MM.1S (cell line): ENCODE results near the gene PLEKHG5.

Experiments used
- DNase-seq: peaks from one replicate; pipeline ENCODE4 v3.0.0-alpha.2; 2015
- H2AFZ ChIP-seq: fragments of 300-600 bp; sonication (generic); 2 replicates; pipeline ENCODE4 v1.6.0; 2016; ENCODE audit warnings: antibody characterized with exemption, low read length
- H3F3A ChIP-seq: fragments of 300-600 bp; sonication (generic); 2 replicates; pipeline ENCODE4 v1.6.1; 2016; ENCODE audit warnings: mild to moderate bottlenecking, antibody characterized with exemption, low read length, moderate library complexity, mixed read lengths; ENCODE audit not compliant: insufficient read depth
- H3K27ac ChIP-seq: fragments of 300-600 bp; sonication (generic); 2 replicates; pipeline ENCODE4 v1.5.1; 2016; ENCODE audit warnings: mild to moderate bottlenecking, low read length
- H3K27me3 ChIP-seq: fragments of 300-600 bp; sonication (generic); replicated peaks from 2 replicates; pipeline ENCODE4 v1.6.0; 2016; ENCODE audit warnings: low read length; ENCODE audit not compliant: insufficient read depth
- H3K36me3 ChIP-seq: fragments of 300-600 bp; sonication (generic); replicated peaks from 2 replicates; pipeline ENCODE4 v1.6.1; 2016; ENCODE audit warnings: mild to moderate bottlenecking, low read length, mixed read lengths; ENCODE audit not compliant: insufficient read depth
- H3K4me1 ChIP-seq: fragments of 300-600 bp; sonication (generic); 2 replicates; pipeline ENCODE4 v1.6.1; 2016; ENCODE audit warnings: low read length, mixed read lengths
- H3K4me2 ChIP-seq: fragments of 300-600 bp; sonication (generic); 2 replicates; pipeline ENCODE4 v1.6.0; 2016; ENCODE audit warnings: low read depth, low read length
- H3K4me3 ChIP-seq: fragments of 300-600 bp; sonication (generic); 2 replicates; pipeline ENCODE4 v1.5.1; 2016; ENCODE audit warnings: low read length, mixed read lengths
- H3K79me2 ChIP-seq: fragments of 300-600 bp; sonication (generic); 2 replicates; pipeline ENCODE4 v1.6.1; 2016; ENCODE audit warnings: mixed run types, low read length, mixed read lengths
- H3K9ac ChIP-seq: fragments of 300-600 bp; sonication (generic); 2 replicates; pipeline ENCODE4 v1.6.1; 2016; ENCODE audit warnings: low read length, mixed read lengths
- H3K9me2 ChIP-seq: fragments of 300-600 bp; sonication (generic); replicated peaks from 2 replicates; pipeline ENCODE4 v1.6.1; 2016; ENCODE audit warnings: mild to moderate bottlenecking, low read length, mixed read lengths; ENCODE audit not compliant: insufficient read depth
- H3K9me3 ChIP-seq: fragments of 300-600 bp; sonication (generic); replicated peaks from 2 replicates; pipeline ENCODE4 v1.6.1; 2016; ENCODE audit warnings: mild to moderate bottlenecking, low read length, mixed read lengths; ENCODE audit not compliant: insufficient read depth
- H4K20me1 ChIP-seq: fragments of 300-600 bp; sonication (generic); 2 replicates; pipeline ENCODE4 v1.6.1; 2016; ENCODE audit warnings: mild to moderate bottlenecking, low read length, moderate library complexity, mixed read lengths; ENCODE audit not compliant: insufficient read depth
- CTCF ChIP-seq: fragments of 300-600 bp; sonication (generic); IDR thresholded peaks from 2 replicates; pipeline ENCODE4 v1.5.1; 2016; ENCODE audit warnings: antibody characterized with exemption, low read length, mixed read lengths
- EZH2 ChIP-seq: fragments of 300-600 bp; sonication (generic); optimal IDR thresholded peaks from 2 replicates; pipeline ENCODE3; 2017; ENCODE audit warnings: low read depth, mild to moderate bottlenecking, antibody characterized with exemption, low read length, mixed read lengths
- EZH2phosphoT487 ChIP-seq: fragments of 300-600 bp; sonication (generic); IDR thresholded peaks from 2 replicates; pipeline ENCODE4 v1.6.1; 2018; ENCODE audit warnings: antibody characterized with exemption, low read length

PLEKHG5 gene

GRCh38 chr1:6444377-6444776, 47.1 kb downstream of the PLEKHG5 start:
- Histone ChIP-seq H3K36me3 (no peaks in the 10 kb centered on the region), H3K4me2 (no peak overlapping the region), H3K9me2 (no peaks in the 10 kb centered on the region), H3K9me3 (no peaks in the 10 kb centered on the region), H3K4me3 (no peak overlapping the region), H3F3A (no peaks in the 10 kb centered on the region), H3K27ac (no peak overlapping the region), H3K27me3 (peaks cover 62% of the 10 kb centered on the region), H3K9ac (no peak overlapping the region), H4K20me1 (no peaks in the 10 kb centered on the region), H2AFZ (no peak overlapping the region), H3K79me2 (no peaks in the 10 kb centered on the region), H3K4me1 (no peaks in the 10 kb centered on the region)
- no peak for DNase-seq
- TF ChIP-seq CTCF, result no peak
- no peak for TF ChIP-seq EZH2phosphoT487
- TF ChIP-seq EZH2, result no peak

- Histone ChIP-seq H2AFZ (no peak overlapping the region), H3K4me1 (no peaks in the 10 kb centered on the region), H4K20me1 (no peaks in the 10 kb centered on the region), H3K9me2 (no peaks in the 10 kb centered on the region), H3K4me2 (no peak overlapping the region), H3K36me3 (no peaks in the 10 kb centered on the region), H3K4me3 (no peak overlapping the region), H3F3A (no peaks in the 10 kb centered on the region), H3K27me3 (peaks cover 62% of the 10 kb centered on the region), H3K9ac (no peak overlapping the region), H3K27ac (no peak overlapping the region), H3K9me3 (no peaks in the 10 kb centered on the region), H3K79me2 (no peaks in the 10 kb centered on the region)
- TF ChIP-seq EZH2phosphoT487, result no peak
- TF ChIP-seq CTCF, result no peak
- no peak for TF ChIP-seq EZH2
- DNase-seq, result no peak
Observed at GRCh38 chr1:6443339-6444115, 47.9 kb downstream of the PLEKHG5 start.

- no peaks in the 10 kb centered on the region for H3K9me2 ChIP-seq
- H3K9ac ChIP-seq, result no peak overlapping the region
- TF ChIP-seq EZH2 (no peak), EZH2phosphoT487 (no peak), CTCF (no peak)
Observed at GRCh38 chr1:6441586-6441985, 49.9 kb downstream of the PLEKHG5 start.

More at GRCh38 chr1:6441586-6441985, 49.9 kb downstream of the PLEKHG5 start:
- Histone ChIP-seq H3K36me3 (no peaks in the 10 kb centered on the region), H3K79me2 (no peaks in the 10 kb centered on the region), H2AFZ (no peak overlapping the region), H3F3A (no peaks in the 10 kb centered on the region), H3K27ac (no peak overlapping the region), H4K20me1 (no peaks in the 10 kb centered on the region), H3K9me3 (no peaks in the 10 kb centered on the region), H3K4me3 (no peak overlapping the region), H3K4me2 (no peak overlapping the region), H3K4me1 (no peaks in the 10 kb centered on the region), H3K27me3 (peaks cover 58% of the 10 kb centered on the region)
- DNase-seq, result no peak
